ENCODE measurements around the gene GPX5.

Gene GPX5

DNA sequence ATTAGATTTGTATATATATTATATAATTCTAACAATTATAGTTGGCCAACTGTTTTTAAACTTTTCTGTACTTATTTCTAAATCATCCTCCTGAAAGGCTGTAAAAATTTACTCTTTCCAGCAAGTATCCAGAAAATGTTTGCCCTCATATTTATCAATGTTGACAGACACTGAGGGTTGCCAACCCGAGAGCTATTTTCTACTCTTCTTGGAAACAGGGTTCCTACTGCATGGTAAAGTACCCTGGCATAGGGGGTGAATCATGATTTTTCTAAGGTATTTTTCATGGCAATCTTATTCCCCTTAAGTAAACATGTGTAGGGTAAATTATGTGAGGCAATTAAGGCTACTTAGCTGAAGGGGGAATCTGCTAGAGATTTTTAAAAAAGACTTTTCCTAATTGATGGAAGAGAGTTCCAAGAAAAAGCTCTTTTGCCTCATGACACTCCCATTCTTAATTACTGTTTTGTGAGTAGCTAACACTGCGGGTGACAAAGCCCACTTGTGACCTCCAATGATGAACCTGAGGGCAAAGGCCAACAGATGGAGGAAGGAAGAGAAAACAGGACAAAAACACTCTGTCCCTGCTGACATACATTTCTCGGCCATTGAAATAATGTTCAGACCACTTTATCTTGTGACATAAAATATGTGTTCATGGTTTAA, 37.9 kb downstream of the GPX5 start:
- DNase-seq: no peak

DNA sequence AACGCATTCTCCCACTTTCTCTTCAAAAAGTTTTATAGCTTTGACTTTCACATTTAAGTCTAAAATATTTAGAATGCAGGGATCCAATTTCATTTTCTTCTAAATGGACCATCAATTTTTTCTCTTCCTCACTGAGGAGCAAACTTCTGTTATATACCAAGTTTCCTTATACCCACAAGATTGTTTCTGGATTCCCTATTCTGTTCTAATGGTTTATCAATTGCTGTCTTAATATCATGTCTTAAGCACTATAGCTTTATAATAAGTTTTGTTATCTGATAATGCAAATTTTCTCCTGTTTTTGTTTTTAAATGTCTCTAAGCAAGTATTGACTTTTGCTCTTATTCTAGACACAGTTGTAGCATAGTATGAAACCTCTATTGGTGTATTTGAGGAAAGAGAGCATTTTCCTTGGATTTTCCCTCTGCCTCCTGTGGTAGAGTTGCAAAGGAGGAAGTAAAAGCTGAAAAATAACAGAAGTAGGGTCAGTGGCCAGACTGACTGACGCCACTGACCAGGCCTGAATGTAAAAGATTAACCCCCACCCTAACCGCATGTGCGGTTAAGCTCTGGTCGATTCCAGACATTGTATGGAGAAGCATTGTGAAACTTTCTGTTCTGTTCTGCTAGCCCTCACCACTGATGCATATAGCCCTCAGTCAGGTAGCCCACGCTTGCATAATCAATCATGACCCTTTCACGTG, 40.3 kb downstream of the GPX5 start:
- DNase-seq: no peak

- DNase-seq: no peak
These were observed 41.0 kb downstream of the GPX5 start for GRCh38 chr6:28566527-28567252.

DNA sequence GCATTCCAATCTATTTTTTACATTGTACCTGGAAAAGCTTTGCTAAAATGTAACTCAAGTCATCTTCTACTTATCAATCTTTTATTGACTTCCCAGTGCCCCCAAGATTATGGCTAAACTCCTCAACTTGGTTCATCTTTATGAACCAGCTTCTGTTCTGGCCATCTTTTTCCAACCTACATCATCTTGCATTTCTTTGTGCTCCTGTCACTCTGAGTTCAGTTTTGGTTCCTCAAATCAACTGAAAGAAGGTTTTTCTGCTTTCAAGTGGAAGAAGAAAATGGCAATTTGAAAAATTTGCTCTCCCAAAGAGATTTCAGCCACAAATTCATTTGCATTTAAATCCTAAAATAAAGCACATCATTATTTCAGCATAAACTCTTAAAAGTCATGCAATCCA, 41.8 kb downstream of the GPX5 start:
- DNase-seq: no peak

DNA sequence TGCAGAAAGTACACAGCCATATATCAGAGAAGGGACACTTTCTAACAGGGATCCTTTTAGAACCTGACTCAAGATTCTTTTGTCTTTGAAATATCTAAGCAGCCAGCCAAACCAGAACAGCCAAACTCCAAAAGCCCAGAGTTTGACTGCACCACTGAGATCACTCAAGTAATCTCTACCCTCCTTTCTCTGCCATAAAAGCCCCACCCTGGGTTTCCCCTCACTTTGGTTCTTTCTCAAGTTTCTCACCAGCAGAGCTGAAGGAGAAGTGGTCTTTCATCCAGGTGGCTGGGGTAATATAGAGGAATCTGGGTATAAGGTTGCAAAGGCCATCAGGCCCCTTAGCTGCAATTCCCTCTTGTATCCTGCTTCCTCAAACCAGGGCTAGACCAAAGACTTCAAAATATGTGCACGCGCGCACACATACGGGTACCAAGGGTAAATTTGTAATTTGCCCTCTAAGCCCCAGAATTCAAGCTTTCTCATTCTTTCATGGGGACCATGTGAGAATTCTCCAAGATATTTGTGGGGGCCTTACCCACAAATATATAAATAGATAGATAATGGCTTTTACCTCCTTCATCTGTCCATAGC, 42.9 kb downstream of the GPX5 start:
- no peak for DNase-seq

GRCh38 chr6:28569748-28570147, 44.1 kb downstream of the GPX5 start:
- DNase-seq: no peak

DNA sequence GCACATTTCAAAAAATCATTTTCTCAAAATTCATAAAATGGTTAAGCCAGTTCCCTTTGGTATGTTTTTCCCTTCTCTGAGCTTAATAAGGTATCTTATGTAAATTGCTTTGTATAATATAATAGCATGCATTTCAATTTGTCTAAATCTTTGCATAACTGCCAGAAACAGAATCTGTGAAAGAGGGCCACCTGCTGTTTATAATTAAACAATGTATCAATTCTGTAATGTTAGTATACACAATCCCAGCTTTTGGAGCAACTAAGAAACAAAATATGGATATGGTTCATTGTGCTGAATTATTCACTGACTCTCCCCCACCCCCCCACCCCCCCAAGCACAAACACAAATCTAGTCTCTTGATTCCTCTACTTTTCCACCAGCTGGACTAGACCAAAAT, 54.8 kb downstream of the GPX5 start:
- DNase-seq: no peak

DNA sequence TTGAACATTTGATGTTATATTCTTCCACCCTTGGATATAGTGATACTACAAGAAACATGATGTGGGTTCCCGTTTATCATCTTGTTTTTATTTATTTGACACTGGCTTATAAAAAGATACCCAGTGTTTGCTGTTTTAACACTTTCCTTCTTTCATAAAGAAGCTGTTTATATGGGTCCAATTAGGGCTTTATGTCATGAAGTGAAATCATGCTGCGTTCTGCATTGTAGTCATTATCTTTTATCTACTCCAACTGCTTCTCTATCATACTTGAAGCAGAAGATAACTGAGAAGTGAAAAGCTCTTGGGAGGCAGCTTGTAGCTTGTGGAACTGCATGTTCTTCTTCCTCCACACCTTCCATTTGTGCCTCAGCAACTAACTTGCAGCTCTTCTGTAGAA, 57.8 kb downstream of the GPX5 start:
- no peak for DNase-seq
